Activated T-cell treated with anti-CD3 and anti-CD28 coated beads for 24 hours (primary cell): Measurements from ENCODE around the gene ADARB2.
"Not testable (repeated sequence)": the region's sequence is repeated elsewhere in the genome, so short reads cannot be mapped to it uniquely, and the experiment has no call there.

Experiments
- DNase-seq: peaks from one replicate; pipeline ENCODE4 v3.0.0-alpha.2; 2020; ENCODE audit warnings: low read depth

The ADARB2 gene

DNA sequence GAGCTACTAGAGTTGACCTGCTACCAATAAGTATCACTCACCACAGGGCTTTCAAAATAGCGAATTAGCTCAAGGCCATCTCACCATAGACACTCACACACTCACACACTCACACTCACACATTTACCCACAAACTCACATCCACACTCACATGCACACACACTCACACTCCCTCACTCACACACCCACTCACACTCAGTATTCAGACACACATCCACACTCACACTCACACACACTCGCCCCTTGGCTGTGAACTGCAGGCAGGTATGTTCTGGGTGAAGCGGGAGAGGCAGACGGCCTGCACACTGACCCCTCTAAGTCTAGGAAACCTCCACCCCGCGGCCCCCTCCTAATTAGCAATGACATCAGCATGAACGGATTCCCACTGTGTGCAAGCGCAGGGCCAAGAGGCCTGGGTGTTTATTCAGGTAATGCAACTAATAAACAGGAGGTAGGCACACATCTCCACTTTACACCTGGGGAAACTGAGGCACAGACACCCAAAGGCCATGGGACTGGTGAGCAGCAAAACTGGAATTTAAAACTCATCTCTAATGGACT, 94.6 kb downstream of the ADARB2 start:
- no peak for DNase-seq

DNA sequence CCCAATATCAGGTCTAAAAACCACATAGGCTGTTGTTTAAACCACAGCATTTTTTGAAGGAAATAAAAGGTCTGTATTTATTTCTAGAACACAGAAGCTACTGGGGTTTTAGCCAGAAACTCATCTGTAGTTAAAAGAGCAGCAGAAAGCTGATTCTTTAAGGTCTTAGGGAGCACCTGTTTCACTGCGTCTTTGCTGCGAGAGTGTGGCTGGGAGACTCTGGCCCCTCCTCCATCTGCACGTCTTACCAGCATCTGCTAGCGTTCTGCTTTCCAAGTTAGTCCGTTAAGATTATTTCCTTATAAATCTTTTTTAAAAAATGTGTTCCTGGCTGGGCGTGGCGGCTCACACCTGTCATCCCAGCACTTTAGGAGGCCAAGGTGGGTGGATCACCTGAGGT, 95.9 kb downstream of the ADARB2 start:
- DNase-seq: no peak

DNA sequence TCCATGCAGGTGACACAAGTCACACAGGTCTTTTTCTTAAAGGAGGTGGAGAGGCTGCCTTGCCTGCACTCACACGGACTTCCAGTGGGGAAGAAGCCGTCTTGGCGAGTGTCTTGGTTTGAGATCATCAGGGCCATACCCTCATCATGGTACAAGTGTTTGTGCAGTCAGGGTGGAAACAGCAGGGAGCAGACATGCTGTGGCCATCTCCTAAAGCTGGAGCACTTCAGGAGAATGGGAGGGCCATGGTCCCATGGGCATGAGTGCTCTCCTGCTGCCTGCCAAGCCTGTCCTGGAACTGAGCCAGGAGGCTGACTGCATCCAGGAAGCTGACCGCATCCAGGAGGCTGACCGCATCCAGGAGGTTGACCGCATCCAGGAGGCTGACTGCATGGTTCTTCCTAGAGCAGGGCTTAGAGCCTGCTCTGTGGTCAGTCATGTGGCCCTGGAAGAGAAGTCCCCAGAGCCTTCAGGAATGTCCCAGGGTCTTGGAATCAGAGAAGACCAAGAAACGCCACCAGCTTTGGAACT, 98.4 kb downstream of the ADARB2 start:
- DNase-seq: no peak

DNA sequence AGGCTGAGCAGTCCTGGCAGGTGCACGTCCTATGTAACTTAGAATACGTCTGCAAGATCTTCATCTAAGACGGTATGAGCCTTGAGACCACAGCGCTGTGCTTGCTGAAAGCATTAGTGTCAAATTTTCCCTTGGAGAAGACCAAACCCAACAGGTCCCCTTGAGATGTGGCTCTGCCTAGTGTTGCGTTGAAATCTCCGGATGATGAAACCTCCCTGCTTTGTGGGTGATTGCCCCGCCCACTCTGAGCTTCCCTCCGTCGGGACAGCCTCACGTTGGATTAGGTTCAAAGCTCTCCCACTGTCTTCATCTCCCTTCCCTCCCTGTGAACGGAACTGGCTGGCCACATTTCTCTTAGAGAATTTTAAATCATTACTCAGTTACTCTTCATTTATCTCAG, 102.0 kb downstream of the ADARB2 start:
- no peak for DNase-seq

DNA sequence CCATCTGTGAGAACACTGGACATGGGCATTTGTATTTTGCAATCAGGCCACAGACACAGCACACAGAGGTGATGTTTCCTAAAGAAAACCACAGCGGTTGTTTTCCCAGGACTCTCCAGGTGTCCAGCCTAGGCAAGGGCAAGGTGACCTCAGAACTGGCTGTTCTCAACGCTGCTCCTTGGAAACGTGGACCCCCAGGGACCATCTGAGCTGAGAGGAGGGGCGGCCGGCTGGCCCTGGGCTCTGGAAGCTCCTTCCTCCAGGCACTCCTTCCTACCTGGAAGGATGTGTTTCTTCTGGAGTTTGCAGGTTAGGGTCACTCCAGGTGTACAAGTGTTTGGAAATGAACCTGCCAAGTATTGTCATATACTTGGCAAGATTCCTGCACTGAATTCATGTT, 103.1 kb downstream of the ADARB2 start:
- no peak for DNase-seq

DNA sequence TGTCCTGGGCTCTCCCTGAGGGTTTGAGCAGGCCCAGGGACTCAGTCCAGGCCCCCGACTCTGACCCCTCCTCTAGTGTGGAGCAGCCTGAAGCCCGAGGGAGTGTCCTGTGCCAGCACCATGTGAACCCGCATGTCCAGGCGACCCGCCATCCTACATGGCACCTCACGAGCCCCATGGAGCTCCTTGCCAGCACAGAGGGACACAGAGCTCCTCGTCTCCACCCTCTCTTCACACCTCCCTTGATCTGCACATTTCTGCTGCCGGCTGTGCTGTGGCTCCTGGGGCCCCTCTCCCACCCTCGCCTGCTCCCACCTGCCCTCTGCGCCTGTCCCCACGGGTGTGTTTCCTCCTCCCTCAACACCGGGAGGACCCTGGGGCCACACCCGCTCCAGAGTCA, 103.5 kb downstream of the ADARB2 start:
- DNase-seq: no peak

DNA sequence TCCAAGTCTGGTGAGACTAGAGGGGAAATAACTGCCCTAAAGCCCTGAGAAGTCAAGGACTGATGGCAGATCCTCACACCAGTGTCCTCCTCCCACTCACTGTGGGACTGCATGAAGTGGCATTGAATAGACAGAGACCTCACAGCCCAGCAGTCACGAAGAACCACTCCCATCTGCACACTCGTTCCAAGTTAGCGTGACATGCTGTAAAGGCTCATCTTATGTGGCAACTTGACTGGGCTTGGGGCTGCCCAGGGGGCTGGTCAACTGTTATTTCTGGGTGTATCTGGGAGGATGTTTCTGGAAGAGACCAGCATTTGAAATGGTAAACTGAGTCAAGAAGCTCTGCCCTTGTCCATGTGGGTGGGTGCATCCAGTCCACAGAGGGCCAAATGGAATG, 104.7 kb downstream of the ADARB2 start:
- DNase-seq: no peak

DNA sequence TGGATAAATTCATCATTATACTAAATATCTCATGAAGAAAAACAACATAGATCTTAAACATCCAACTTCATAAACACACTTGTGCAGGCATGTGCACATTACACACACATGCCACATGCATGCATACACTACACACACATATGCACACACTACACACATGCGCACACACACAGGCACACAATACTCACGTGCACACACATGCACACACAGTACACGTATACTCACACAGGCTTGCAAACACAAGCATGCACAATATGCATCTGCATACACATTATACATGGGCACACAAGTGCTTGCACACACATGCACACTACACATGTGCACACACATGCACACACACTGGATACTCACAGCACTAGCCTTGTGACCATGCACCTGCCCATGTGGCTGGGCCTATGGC, 105.2 kb downstream of the ADARB2 start:
- no peak for DNase-seq

DNA sequence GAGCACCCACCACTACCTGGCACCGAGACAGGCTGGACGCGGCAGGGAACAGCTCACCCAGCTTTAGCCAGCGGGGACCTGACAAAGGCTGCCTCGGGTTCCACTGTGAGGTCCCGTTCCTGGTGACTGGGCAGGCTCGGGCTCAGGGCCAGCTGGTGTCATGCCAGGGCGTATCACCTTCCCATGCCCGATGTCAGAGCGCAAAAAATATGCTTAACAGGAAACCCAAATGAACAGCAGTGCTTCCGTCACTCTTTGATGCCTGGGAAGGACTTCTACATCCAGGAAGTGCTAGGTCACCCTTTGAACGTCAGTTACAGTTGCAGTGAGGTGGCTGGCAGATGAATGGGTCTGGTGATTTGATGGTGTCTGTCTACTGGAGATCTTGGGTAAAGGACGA, 106.0 kb downstream of the ADARB2 start:
- no peak for DNase-seq

DNA sequence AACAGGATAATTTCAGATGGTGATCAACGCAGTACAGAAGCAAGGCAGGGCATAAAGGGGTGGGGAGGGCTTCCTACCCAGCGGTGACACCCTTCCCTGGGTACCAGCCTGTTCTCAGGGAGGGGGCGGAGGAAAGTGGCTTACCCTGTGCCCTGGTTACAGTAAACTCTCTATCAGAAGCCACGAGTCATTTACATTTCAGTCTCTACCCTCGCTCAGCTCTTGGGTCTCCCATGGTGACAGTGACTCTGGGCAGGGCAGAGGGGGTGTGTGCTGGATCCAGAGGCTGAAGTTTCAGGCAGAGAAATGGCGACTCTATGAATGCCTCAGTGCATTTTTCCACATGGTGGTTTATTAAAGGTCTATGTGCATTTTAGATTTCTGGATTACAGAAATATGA, 107.0 kb downstream of the ADARB2 start:
- no peak for DNase-seq

DNA sequence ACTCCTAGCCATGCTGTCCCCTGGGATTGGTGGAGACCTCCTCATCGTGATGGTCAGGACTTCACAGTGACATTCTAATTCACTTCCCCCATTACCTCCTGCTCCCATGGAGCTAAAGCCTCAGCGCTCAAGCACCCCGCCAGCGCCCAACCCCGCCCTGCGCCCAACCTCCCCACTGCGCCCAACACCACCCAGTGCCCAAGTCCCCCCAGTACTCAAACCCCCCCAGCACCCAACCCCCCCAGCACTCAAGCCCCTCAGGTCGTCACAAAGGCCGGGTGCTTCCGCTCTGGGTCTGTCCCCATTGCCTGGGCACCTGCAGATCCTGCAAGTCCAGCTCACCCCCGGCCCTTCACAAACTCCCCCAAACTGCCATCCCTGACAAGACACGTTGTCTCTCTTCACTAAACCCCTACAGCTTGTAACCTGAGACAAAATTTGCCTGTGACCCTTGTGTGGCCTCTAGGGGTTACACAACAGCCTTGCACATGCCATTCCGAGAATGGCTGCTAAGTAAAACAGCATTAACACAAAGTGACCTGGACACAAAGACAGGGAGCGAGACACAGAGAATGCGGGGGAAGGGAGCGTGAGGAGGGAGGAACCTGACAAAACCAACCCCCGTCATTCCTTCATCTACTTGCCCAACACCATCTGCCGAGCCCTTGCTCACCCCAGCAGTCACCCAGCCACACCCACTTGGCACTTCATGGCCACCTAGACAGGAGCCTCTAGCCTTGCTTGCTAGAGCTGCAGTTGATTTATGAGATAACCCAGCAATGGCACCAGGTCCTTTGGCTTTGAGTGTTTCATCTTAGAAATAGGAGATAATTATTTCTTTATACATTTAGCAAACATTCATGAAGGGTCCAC, 107.8 kb downstream of the ADARB2 start:
- no peak for DNase-seq

DNA sequence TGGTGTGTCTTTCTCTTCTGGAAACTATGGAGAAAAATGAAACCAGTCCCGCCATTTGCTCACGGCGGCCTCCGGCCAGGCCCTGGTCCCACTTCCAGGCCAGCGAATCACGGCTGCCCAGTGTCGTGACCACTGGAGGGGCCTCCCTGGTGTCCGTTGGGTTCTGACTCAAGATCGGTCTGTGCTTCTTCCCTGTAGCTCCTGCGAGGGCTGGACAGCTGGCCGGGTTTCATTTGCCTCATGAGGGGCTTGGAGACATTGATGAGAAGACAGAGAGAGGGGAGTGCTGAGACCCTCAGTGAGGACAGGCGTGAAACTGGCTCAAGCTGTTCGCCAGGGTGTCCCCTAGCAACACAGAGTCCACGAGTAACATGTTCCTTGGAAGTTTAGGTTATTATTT, 108.6 kb downstream of the ADARB2 start:
- no peak for DNase-seq

DNA sequence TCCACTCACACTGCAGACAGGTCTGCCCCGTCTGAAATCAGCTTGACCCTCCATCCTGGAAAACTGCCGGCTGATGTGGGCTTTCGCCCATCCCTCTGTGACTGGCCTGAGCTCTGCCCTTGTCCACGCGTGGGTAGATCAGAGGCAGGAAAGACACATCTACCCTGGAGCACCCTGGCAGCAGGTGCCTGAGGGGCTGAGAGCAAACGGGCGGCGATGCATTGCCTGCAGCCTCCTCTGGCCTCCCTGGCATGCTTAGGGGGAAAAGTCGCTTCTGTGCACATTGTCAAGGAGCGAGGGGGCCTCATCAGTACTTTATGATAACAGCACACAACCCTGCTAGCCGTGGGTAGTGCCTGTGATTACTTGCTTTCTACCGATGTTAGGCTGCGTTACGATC, 109.4 kb downstream of the ADARB2 start:
- DNase-seq: no peak

DNA sequence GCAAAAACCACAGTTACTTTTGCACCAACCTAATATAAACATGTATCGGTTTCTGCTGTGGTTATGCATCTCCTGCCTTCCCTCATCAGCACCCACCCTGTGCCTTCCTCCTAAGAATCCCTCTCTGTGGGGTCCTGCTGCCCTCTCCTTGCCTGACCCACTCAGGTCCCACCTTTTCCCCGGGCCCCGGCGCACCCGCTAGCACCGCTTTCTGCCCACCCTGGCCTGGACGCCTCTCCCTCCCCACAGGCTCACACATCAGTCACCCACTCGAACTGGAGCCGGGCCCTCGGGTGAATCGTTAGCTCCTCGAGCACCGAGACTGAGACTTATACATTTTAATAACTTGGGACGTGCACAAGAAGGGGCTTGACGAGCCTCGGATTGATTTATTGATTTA, 110.5 kb downstream of the ADARB2 start:
- no peak for DNase-seq

DNA sequence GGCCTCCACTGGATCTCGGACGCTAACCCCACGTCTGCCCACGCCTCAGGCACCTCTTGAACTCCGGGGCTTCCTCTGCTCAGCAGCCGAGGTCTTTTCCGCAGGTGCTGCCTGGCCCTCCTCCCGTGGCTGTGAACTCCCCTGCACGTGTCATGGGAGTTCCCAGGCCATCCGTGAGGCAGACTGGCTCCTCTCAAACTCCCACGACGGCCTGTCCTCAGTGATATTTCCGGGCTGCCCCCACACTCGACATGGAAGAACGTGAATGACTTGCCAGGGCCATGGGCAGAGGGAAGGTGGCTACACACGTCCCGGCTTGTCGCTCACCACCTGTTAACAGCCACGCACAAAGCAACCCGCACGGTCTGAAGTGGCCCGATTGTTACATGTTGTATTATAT, 110.9 kb downstream of the ADARB2 start:
- no peak for DNase-seq

DNA sequence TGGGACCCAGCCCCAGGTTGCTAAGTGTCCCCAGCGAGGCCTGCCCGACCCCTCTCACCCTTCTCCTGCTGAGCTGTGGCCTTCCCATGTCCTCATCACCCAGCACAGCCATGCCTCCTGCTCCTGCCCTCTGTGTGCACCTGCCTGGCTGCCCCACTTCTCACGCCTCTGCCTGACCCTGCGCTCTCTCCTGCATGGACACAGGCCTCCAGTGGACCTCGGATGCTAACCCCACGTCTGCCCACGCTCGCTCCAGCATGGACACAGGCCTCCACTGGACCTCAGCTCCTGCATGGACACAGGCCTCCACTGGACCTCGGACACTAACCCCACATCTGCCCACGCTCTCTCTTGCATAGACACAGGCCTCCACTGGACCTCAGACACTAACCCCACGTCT, 111.6 kb downstream of the ADARB2 start:
- no peak for DNase-seq

DNA sequence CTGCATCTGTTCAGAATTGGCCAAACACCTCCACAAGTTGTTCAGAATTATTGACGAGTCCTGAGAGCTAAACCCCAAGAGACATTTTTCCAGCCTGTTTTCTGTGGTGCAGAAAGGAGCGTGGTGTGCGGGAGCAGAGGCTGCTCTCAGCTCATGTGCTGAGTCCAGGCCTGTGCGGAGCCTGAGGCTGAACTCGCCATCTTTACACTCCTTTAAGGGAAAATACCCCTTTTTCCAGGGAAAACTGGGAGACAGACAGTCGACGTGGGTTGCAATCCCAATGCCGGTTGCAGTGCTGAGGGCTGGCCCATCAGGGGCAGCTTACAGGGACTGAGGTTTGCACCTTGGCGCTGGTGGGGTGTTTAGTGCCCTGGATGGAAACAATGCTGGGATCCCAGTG, 112.2 kb downstream of the ADARB2 start:
- no peak for DNase-seq

DNA sequence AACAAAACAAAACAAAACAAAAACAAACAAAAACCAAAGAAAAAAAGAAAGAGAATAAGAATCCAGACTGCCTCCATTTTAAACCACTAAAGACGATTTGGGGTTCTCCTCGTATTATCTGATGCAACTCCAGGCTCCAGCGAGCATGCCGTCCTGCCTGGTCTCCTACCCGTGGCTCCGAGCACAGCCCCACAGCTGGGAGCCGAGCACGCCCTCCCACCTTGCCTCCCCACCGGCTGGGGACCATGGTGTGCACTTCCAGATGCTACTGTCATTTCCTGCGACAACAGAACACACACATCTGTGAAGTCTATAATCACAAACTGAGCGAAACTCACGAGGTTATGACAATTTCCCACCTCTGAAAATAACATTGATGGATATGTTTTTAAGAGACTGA, 113.1 kb downstream of the ADARB2 start:
- no peak for DNase-seq

DNA sequence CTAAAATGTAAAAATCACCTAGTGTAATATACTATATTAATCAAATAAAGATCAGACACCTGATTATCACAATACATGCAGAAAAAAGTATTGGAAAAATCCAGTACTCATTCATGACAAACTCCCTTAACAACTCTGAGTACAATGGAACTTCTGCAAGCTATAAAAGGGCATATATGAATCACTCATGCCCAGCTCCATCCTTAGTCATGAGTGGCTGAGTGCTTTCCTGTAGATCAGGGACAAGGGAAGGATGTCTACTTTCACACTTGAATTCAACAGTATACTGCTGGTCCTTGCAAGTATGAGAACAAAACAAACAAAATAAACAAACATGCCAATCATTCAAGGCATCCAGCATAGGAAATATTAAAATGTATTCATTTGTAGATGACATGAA, 116.5 kb downstream of the ADARB2 start:
- DNase-seq: no peak

DNA sequence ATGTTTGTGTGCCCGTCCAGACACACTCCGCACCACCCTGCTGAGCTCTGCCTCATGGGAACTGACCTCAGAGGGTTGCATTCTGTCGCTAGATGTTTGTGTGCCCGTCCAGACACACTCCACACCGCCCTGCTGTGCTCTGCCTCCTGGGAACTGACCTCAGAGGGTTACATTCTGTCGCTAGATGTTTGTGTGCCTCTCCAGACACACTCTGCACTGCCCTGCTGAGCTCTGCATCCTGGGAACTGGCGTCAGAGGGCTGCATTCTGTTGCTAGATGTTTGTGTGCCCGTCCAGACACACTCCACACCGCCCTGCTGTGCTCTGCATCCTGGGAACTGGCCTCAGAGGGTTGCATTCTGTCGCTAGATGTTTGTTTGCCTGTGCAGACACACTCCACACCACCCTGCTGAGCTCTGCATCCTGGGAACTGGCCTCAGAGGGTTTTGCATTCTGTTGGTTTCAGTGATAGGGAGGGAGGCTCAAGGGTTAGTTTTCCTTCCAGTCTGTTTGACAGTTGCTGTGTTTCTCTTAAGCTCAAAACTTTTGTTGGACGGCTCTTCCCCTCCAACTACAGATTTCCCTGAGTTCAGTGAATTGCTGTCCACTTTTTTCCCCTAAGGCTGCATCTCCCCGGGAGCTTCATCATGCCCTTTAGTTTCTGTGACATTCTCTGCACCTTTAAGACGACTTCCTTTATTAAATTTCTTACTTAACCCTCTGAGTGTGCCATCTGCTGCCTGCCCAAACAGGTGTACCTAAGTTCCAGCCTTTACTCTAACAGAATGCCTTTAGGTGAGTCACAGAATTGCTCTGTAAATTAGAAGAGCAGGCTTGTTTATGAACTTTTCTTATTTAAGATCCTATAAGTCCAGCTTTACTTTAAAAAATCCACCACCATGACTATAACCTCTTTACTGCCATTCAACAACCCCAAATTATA, 119.7 kb downstream of the ADARB2 start:
- not testable (repeated sequence) for DNase-seq

DNA sequence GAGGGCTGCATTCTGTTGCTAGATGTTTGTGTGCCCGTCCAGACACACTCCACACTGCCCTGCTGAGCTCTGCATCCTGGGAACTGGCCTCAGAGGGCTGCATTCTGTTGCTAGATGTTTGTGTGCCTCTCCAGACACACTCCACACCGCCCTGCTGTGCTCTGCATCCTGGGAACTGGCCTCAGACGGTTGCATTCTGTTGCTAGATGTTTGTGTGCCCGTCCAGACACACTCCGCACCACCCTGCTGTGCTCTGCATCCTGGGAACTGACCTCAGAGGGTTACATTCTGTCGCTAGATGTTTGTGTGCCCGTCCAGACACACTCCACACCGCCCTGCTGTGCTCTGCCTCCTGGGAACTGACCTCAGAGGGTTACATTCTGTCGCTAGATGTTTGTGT, 120.6 kb downstream of the ADARB2 start:
- not testable (repeated sequence) for DNase-seq

DNA sequence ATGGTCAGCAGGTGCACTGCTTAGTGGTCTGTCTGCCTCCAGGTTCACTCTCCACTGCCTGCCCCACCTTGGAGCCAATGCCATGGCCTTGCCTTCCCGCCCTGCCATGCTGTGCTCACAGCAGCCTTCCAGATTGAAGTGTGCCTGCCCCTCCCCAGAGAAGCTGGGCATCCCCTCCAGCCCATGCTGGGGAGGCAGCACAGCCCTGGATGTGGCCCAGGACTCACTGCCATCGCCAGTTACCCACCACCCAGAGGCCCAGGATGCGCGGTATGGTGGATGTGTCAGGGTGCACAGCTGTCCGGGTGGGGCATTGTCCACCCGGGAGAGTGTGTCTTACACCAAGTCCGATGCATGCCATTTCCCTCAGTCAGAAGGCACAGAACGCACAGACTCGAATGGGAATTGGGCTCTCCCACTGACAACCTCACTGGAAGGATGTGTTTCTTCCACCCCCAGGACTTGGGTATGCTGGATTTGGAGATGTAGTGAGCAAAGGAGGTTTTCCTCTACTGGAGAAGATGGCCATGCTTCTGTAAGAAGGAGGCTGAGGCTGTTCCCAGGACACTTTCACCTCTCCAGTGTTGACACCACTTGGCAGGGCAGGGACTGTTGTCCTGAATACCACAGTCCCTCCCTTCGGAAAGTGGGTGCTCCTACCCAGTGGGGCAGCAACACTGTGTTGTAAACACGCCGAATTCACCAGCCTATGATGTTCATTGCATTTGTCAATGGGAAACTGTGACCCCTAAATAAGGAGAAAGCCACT, 122.0 kb downstream of the ADARB2 start:
- no peak for DNase-seq
